ENCODE measurements around the gene CASKIN2.

The CASKIN2 gene

DNA sequence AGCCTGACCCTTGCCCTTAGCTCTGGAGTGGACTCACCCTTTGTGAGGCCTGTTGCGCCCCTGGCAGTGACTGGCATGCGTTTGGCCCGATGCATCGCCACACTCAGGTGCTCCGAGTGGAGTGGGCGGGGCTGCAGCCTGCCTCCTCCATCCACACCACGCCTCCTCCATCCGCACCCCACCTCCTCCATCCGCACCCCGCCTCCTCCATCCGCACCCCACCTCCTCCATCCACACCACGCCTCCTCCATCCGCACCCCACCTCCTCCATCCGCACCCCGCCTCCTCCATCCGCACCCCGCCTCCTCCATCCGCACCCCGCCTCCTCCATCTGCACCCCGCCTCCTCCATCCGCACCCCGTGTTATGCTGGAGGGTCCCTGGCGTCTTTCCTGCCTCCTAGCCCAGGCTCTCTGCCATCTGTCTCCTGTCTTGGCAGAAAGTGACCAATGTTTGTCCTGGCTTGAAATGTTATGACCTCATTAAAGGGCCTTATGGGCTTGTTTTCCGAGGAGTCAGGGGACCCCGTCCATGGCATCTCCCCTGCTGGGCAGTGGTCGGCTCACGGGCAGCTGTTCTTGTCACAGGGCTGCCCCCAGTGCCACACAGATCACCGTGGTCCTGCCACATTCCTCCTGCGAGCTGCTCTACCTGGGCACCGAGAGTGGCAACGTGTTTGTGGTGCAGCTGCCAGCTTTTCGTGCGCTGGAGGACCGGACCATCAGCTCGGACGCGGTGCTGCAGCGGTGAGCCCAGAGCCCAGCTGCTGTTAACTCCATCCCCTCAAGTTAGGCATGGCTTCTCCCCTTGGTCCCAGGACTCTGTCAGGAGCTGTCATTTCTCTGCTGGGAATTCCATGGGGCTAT is 43.6 kb upstream of the CASKIN2 start:
- Histone ChIP-seq H3K27me3 (ENCODE audit: control insufficient read depth, low read length) (no peaks in the 10 kb centered on the region), H3K27ac (ENCODE audit: low read depth, low read length) (no peak overlapping the region), H3K4me3 (ENCODE audit: low read length) (no peak overlapping the region), H3K79me2 (ENCODE audit: control insufficient read depth, low read length) (no peaks in the 10 kb centered on the region), H3K4me1 (ENCODE audit: control insufficient read depth, low read length) (no peaks in the 10 kb centered on the region), H4K20me1 (ENCODE audit: control insufficient read depth, insufficient read depth, low read depth, low read length) (no peaks in the 10 kb centered on the region), H3K9me2 (replicated peaks; ENCODE audit: control insufficient read depth, low read length) (no peaks in the 10 kb centered on the region), H3K4me2 (ENCODE audit: low read length) (no peak overlapping the region), H3K36me3 (ENCODE audit: control insufficient read depth, low read length) (no peaks in the 10 kb centered on the region), H3F3A (ENCODE audit: control insufficient read depth, insufficient read depth) (no peaks in the 10 kb centered on the region), H3K9me3 (ENCODE audit: control insufficient read depth, insufficient read depth, low read length) (no peaks in the 10 kb centered on the region)
- TF ChIP-seq EZH2phosphoT487 (IDR thresholded peaks at IDR 0.05; ENCODE audit: borderline replicate concordance, low read length) = no peak
- TF ChIP-seq, protein P1, sequence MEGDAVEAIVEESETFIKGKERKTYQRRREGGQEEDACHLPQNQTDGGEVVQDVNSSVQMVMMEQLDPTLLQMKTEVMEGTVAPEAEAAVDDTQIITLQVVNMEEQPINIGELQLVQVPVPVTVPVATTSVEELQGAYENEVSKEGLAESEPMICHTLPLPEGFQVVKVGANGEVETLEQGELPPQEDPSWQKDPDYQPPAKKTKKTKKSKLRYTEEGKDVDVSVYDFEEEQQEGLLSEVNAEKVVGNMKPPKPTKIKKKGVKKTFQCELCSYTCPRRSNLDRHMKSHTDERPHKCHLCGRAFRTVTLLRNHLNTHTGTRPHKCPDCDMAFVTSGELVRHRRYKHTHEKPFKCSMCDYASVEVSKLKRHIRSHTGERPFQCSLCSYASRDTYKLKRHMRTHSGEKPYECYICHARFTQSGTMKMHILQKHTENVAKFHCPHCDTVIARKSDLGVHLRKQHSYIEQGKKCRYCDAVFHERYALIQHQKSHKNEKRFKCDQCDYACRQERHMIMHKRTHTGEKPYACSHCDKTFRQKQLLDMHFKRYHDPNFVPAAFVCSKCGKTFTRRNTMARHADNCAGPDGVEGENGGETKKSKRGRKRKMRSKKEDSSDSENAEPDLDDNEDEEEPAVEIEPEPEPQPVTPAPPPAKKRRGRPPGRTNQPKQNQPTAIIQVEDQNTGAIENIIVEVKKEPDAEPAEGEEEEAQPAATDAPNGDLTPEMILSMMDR (IDR thresholded peaks at IDR 0.05; ENCODE audit: low read depth, low read length, poor library complexity, severe bottlenecking) = no peak

DNA sequence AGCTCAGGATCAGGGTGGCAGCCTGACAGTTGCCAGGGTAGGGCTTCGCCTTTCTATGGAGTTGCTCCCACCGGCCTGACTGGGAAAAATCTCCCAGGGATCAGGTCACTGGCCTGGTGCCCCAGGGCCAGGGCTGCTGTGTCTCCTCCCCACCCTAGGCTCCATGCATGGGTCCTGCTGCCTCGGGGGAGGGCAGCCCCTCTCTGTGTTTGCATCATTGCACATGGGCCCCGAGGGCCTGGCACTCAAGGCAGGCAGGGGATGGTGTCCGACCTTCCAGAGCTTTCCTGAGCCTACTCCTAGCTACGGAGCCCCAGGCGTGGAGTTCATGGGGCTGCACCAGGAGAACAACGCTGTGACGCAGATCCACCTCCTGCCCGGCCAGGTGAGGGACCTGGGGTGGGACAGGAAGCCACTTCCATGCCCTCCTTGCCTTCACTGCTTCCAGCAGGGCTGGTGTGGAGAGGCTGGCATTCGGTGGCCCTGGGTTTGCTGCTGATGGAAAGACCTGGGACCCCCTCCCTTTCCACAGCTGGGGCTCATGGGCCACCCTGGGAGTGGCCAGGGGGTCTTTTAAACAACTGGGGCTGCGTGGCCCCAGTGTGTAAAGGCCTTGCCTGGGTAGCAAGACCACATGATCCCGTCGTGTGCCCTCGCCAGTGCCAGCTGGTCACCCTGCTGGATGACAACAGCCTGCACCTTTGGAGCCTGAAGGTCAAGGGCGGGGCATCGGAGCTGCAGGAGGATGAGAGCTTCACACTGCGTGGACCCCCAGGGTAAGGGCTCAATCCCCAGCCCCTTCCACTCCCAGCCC is 42.7 kb upstream of the CASKIN2 start:
- H3K27me3 ChIP-seq (ENCODE audit: control insufficient read depth, low read length) = no peaks in the 10 kb centered on the region
- no peak overlapping the region for H3K4me2 ChIP-seq (ENCODE audit: low read length)
- no peaks in the 10 kb centered on the region for H3K36me3 ChIP-seq (ENCODE audit: control insufficient read depth, low read length)
- H3K9me3 ChIP-seq (ENCODE audit: control insufficient read depth, insufficient read depth, low read length) = no peaks in the 10 kb centered on the region
- H3K4me3 ChIP-seq (ENCODE audit: low read length) = no peak overlapping the region
- H3K27ac ChIP-seq (ENCODE audit: low read depth, low read length) = no peak overlapping the region
- H3K4me1 ChIP-seq (ENCODE audit: control insufficient read depth, low read length) = no peaks in the 10 kb centered on the region
- no peak for TF ChIP-seq EZH2phosphoT487 (IDR thresholded peaks at IDR 0.05; ENCODE audit: borderline replicate concordance, low read length)
- TF ChIP-seq, protein P1 (IDR thresholded peaks at IDR 0.05; ENCODE audit: low read depth, low read length, poor library complexity, severe bottlenecking) = no peak
- no peaks in the 10 kb centered on the region for H4K20me1 ChIP-seq (ENCODE audit: control insufficient read depth, insufficient read depth, low read depth, low read length)
- H3F3A ChIP-seq (ENCODE audit: control insufficient read depth, insufficient read depth) = no peaks in the 10 kb centered on the region
- no peaks in the 10 kb centered on the region for H3K79me2 ChIP-seq (ENCODE audit: control insufficient read depth, low read length)
- no peaks in the 10 kb centered on the region for H3K9me2 ChIP-seq (replicated peaks; ENCODE audit: control insufficient read depth, low read length)

DNA sequence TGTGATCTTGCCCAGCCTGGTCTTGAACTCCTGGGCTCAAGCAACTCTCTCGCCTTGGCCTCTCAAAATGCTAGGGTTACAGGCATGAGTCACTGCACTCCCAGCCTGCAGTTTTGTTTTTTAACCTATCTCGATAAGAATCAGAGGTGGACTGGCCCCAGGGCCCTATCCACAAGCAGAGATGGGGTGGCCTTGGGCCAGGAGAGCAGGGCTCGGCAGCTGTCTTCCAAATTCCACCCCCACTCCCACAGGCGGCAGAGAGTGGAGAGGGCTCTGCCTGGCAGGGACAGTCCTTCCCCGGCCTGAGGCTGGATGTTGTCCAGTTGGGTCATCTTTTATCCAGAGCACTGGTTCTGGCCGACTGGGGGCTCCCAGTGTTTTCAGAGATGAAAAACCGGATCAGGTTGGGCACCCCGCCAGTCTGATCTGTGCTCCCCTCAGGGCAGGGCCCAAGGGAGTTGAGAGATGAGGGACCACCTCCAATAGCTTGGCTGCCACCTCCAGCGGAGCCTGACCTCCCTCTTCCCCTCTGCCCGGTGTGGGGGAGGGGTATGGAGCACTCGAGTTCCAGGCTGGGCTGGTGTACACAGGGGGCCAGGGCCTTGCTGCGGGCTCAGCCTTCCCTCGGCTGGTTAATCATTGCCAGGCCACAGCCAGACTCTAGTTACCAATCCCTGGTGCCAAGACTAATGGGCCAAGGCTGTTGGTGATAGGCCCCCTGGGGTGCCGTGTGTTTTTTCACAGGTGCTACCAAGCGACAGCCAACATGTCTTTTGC is 41.9 kb upstream of the CASKIN2 start:
- Histone ChIP-seq H3F3A (ENCODE audit: control insufficient read depth, insufficient read depth) (no peaks in the 10 kb centered on the region), H3K27me3 (ENCODE audit: control insufficient read depth, low read length) (no peaks in the 10 kb centered on the region), H3K79me2 (ENCODE audit: control insufficient read depth, low read length) (no peaks in the 10 kb centered on the region), H3K27ac (ENCODE audit: low read depth, low read length) (no peak overlapping the region), H3K36me3 (ENCODE audit: control insufficient read depth, low read length) (no peaks in the 10 kb centered on the region), H3K9me3 (ENCODE audit: control insufficient read depth, insufficient read depth, low read length) (no peaks in the 10 kb centered on the region), H4K20me1 (ENCODE audit: control insufficient read depth, insufficient read depth, low read depth, low read length) (no peaks in the 10 kb centered on the region), H3K9me2 (replicated peaks; ENCODE audit: control insufficient read depth, low read length) (no peaks in the 10 kb centered on the region), H3K4me1 (ENCODE audit: control insufficient read depth, low read length) (no peaks in the 10 kb centered on the region), H3K4me3 (ENCODE audit: low read length) (no peak overlapping the region), H3K4me2 (ENCODE audit: low read length) (no peak overlapping the region)
- TF ChIP-seq, protein P1 (IDR thresholded peaks at IDR 0.05; ENCODE audit: low read depth, low read length, poor library complexity, severe bottlenecking) = no peak
- no peak for TF ChIP-seq EZH2phosphoT487 (IDR thresholded peaks at IDR 0.05; ENCODE audit: borderline replicate concordance, low read length)
